ENCODE measurements around the gene FGD4.

DNA sequence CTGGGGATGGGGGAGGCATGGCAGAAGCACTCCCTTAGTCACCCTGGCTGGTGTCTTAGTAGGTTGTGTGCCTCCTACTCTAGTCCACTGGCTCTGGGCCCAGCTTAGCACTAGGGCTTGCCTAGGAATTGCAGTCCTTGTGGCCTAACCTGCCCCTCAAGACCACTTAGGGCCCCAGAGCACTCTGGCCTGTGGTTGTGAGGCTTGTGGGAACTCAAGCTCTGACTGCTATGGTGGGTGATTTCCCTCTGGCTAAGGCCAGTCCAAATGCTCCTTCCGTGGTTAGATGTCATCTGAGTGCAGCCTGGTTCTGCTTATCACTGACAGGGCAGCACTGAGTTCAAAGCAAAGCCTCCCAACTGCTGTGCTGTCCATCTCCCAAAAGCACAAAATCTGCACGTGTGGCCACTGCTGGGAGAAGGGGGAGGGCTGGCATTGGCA is 20.2 kb downstream of the FGD4 start:
- TF ChIP-seq, protein P1, sequence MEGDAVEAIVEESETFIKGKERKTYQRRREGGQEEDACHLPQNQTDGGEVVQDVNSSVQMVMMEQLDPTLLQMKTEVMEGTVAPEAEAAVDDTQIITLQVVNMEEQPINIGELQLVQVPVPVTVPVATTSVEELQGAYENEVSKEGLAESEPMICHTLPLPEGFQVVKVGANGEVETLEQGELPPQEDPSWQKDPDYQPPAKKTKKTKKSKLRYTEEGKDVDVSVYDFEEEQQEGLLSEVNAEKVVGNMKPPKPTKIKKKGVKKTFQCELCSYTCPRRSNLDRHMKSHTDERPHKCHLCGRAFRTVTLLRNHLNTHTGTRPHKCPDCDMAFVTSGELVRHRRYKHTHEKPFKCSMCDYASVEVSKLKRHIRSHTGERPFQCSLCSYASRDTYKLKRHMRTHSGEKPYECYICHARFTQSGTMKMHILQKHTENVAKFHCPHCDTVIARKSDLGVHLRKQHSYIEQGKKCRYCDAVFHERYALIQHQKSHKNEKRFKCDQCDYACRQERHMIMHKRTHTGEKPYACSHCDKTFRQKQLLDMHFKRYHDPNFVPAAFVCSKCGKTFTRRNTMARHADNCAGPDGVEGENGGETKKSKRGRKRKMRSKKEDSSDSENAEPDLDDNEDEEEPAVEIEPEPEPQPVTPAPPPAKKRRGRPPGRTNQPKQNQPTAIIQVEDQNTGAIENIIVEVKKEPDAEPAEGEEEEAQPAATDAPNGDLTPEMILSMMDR (IDR thresholded peaks at IDR 0.05), result no peak
- TF ChIP-seq EP300 (IDR thresholded peaks at IDR 0.05) (no peak), POLR2A (IDR thresholded peaks at IDR 0.05) (no peak), POLR2AphosphoS5 (IDR thresholded peaks at IDR 0.05) (no peak)
